Lung (tissue), 12 donors: ENCODE data around the gene TDRD9. TPM values are rescaled to one million over a fixed set of nuclear protein-coding genes. Genes with fewer than 3 reads are reported as not detected.

Experiments
- ATAC-seq: fragments of 200-7000 bp; cut with Tn5 transposase; one replicate; pipeline ENCODE4 v1.9.1; 2020; ENCODE audit warnings: moderate number of reproducible peaks; ENCODE audit not compliant: insufficient read depth, low FRiP score
- DNase-seq, 3 donors: peaks; one replicate each; pipeline ENCODE4 v3.0.0-alpha.2; 2013 to 2017
- H3K27ac ChIP-seq, 2 donors: one replicate each; pipeline ENCODE4 v1.5.1; 2013; ENCODE audit warnings: mild to moderate bottlenecking in 2 of 2, moderate library complexity in 2 of 2, control low read depth in 1 of 2, inconsistent platforms in 1 of 2, low read depth in 1 of 2, low read length in 1 of 2
- H3K27me3 ChIP-seq, 3 donors: one replicate each; pipeline ENCODE4 v1.5.1; 2013; ENCODE audit warnings: low read length in 2 of 3; ENCODE audit not compliant: control insufficient read depth in 3 of 3, insufficient read depth in 3 of 3
- H3K36me3 ChIP-seq, 4 donors: one replicate each; pipeline ENCODE4 v1.5.1; 2013; ENCODE audit warnings: low read length in 4 of 4, mild to moderate bottlenecking in 1 of 4, moderate library complexity in 1 of 4; ENCODE audit not compliant: control insufficient read depth in 4 of 4, insufficient read depth in 4 of 4
- H3K4me1 ChIP-seq, 5 donors: one replicate each; pipeline ENCODE4 v1.5.1; 2013; ENCODE audit warnings: low read length in 5 of 5, mild to moderate bottlenecking in 2 of 5, moderate library complexity in 1 of 5; ENCODE audit not compliant: control insufficient read depth in 5 of 5, insufficient read depth in 5 of 5
- H3K4me3 ChIP-seq: one replicate; pipeline ENCODE4 v1.5.1; 2013; ENCODE audit warnings: mild to moderate bottlenecking, control low read depth, moderate library complexity
- H3K9ac ChIP-seq, 2 donors: one replicate each; pipeline ENCODE4 v1.5.1; 2013; ENCODE audit warnings: low read length in 2 of 2, control low read depth in 1 of 2; ENCODE audit not compliant: insufficient read depth in 1 of 2
- H3K9me3 ChIP-seq, 4 donors: one replicate each; pipeline ENCODE4 v1.5.1; 2013; ENCODE audit warnings: low read length in 3 of 4, mild to moderate bottlenecking in 1 of 4, moderate library complexity in 1 of 4; ENCODE audit not compliant: control insufficient read depth in 4 of 4, insufficient read depth in 3 of 4
- CTCF ChIP-seq: IDR thresholded peaks from 2 replicates; pipeline ENCODE4 v1.5.1; 2012; ENCODE audit warnings: mild to moderate bottlenecking; ENCODE audit errors: control extremely low read depth, extremely low read depth
- WGBS, 2 donors: extraction: QIAGEN DNeasy Blood & Tissue Kit; methylation state at CpG; one replicate each; pipeline ENCODE4 v1.1.7; 2013; 5-methylcytosine and 5-hydroxymethylcytosine counted together
- polyA plus RNA-seq, 2 donors: library from polyadenylated mRNA; stranded (reverse); fragments of 200-250 nt; gene quantifications; one replicate each; pipeline ENCODE4 v1.2.1, GENCODE V29; 2013
- total RNA-seq, 2 donors: library from RNA; depleted of rRNA in 1 of 2; stranded (reverse); fragments of >200 nt in 1 of 2; gene quantifications; one replicate each; pipeline ENCODE4 v1.2.1, GENCODE V29; 2014 to 2021
- donor health status: control.
- donor health status: control.
- donor health status: Bipolar disorder and iron deficiency.
- donor health status: healthy.
- donor health status: DM: yes; HTN: yes; CAD: no.

The TDRD9 gene
- total and polyA plus RNA-seq, 4 donors: 2.3 to 8.6 (median 5.3) TPM

GRCh38 chr14:104086661-104087461 is 158.6 kb downstream of the TDRD9 start:
- Histone ChIP-seq H3K27ac (no peak overlapping the region), H3K9me3 (peaks cover 0 to 3% (median 0%) of the 10 kb centered on the region in 4 donors), H3K36me3 (no peaks in the 10 kb centered on the region), H3K4me3 (no peak overlapping the region), H3K9ac (no peak overlapping the region), H3K27me3 (peaks cover 0 to 5% (median 2%) of the 10 kb centered on the region in 3 donors), H3K4me1 (peaks cover 0 to 13% (median 4%) of the 10 kb centered on the region in 5 donors)
- DNase-seq (peak in 1 of 3 donors; percentile 22), ATAC-seq (no peak)
- TF ChIP-seq CTCF: no peak
- 66 to 83% methylated on average over 16 of the region's 16 CpGs for WGBS, 2 donors

DNA sequence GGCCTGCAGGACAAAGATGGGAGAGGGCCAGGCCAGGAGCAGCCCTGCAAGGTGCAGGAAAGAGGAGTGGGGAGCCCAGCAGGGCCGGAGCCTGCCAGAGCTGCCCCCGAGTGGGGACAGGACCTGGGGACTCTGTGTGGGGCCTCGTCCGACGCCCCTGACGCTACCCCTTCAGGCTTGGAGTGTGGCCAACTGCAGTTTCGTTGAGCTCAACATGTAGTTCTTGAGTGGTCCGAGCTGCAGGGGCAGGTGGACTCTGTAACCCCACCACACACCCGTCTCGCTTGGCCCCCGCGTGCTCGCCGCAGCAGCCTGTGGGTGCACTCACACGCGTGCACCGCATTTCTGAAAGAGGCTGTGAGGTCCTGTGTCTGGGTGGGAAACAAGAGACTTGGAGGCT is 159.2 kb downstream of the TDRD9 start:
- DNase-seq (peak in 1 of 3 donors; percentile 13), ATAC-seq (no peak)
- 85 to 93% methylated on average over 17 of the region's 17 CpGs for WGBS, 2 donors
- peaks cover 0 to 11% (median 4%) of the 10 kb centered on the region in 5 donors for H3K4me1 ChIP-seq
- no peaks in the 10 kb centered on the region for H3K36me3 ChIP-seq
- H3K27me3 ChIP-seq: peaks cover 0 to 5% (median 2%) of the 10 kb centered on the region in 3 donors
- no peak for TF ChIP-seq CTCF
- no peak overlapping the region for H3K4me3 ChIP-seq
- peaks cover 0 to 3% (median 0%) of the 10 kb centered on the region in 4 donors for H3K9me3 ChIP-seq
- H3K9ac ChIP-seq: no peak overlapping the region
- no peak overlapping the region for H3K27ac ChIP-seq

DNA sequence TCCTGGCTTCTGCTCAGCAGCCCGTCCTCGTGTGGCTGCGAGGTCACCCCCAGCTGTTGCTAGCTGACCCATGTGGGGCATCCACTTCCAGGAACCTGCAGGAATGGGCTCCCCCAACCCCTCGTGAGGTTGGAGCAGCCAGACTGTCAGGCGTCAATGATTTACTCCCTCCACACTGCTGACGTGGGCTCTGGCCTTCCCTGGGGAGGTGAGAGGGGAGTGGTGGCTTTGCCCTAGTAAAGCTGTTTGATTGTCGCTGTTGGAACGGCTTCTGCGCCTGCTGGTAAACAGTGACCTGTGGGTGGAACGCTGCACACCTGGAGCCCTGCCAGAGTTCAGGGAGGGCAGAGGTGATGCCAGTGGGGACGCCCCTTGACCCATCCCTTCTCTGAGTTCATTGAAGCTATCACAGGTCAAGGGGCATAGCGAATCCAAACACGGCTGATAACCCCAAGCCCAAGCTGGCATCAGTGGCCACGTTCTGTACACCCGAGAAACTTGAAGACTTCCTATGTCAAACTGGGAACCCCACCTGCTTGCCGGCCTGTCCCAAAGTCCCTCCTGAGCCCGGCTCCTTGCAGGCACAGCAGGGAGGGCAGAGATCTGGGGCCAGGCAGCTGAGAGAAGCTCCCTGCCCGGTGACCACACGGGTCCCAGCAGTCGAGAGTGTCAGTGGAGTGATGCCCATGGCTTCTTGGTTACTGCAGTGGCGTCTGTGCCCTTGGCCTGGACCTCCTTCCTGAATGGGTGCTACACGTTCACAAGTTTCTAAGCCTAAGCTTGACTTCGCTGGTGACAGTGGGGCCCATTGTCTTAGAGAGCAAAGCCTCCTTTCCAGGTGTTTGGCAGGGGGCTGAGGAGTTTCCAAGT is 160.0 kb downstream of the TDRD9 start:
- no peak for TF ChIP-seq CTCF
- no peak overlapping the region for H3K4me3 ChIP-seq
- ATAC-seq (no peak), DNase-seq (peak in 1 of 3 donors; percentile 19)
- H3K9ac ChIP-seq: no peak overlapping the region
- no peaks in the 10 kb centered on the region for H3K36me3 ChIP-seq
- no peak overlapping the region for H3K27ac ChIP-seq
- H3K27me3 ChIP-seq: peaks cover 0 to 2% (median 0%) of the 10 kb centered on the region in 3 donors
- peaks cover 0 to 3% (median 0%) of the 10 kb centered on the region in 4 donors for H3K9me3 ChIP-seq
- H3K4me1 ChIP-seq: peaks cover 0 to 8% (median 4%) of the 10 kb centered on the region in 5 donors
- WGBS, 2 donors: 76 to 80% methylated on average over 23 of the region's 23 CpGs
